ENCODE measurements around the gene TMEM141.

DNA sequence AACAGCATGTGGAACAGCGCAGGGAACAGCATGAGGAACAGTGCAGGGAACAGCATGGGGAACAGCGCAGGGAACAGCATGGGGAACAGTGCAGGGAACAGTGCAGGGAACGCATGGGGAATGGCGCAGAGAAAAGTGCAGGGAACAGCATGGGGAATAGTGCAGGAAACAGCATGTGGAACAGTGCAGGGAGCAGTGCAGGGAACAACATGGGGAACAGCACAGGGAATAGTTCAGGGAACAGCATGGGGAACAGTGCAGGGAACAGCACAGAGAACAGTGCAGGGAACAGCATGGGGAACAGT is 35.1 kb upstream of the TMEM141 start:
- TF ChIP-seq, protein P1, sequence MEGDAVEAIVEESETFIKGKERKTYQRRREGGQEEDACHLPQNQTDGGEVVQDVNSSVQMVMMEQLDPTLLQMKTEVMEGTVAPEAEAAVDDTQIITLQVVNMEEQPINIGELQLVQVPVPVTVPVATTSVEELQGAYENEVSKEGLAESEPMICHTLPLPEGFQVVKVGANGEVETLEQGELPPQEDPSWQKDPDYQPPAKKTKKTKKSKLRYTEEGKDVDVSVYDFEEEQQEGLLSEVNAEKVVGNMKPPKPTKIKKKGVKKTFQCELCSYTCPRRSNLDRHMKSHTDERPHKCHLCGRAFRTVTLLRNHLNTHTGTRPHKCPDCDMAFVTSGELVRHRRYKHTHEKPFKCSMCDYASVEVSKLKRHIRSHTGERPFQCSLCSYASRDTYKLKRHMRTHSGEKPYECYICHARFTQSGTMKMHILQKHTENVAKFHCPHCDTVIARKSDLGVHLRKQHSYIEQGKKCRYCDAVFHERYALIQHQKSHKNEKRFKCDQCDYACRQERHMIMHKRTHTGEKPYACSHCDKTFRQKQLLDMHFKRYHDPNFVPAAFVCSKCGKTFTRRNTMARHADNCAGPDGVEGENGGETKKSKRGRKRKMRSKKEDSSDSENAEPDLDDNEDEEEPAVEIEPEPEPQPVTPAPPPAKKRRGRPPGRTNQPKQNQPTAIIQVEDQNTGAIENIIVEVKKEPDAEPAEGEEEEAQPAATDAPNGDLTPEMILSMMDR (IDR thresholded peaks at IDR 0.05), result no peak
- no peak for TF ChIP-seq EZH2phosphoT487 (IDR thresholded peaks at IDR 0.05)
